ENCODE data around the gene LMO3. TPM values are rescaled to one million over a fixed set of nuclear protein-coding genes. Genes with fewer than 3 reads are reported as not detected.
A peak's percentile ranks its signal among the peaks of the same experiment; 100 is the strongest.

LMO3 gene
- total RNA-seq, 1 experiment from 2014 or later = not detected

DNA sequence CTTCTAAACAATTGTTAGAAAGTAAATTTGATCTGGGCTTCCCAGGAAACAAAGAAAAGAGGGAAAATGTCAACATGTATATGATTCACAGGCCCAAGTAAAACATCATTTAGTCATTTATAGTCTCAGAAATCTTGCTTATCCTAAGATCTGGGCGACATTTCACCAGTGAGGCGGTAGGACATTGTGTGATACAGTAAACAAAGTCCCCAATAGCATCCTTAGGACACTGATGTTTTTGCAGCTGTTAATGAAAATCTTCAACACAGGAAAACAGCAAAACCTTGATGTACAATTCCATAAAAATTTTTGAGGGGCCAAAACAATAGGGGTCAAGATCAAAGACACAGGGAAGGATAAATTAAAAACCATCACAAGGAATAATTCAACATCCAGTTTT is 20.2 kb downstream of the LMO3 start:
- no peak for DNase-seq (ENCODE audit: unreplicated experiment)
- CTCF ChIA-PET = no interaction called here
- BruUV-seq (replicated peaks) = no TSS peak
- Mint-ChIP-seq H3K9me3 (ENCODE audit: unreplicated experiment) (no peaks in the 10 kb centered on the region), H3K27me3 (ENCODE audit: insufficient read depth, unreplicated experiment) (no peaks in the 10 kb centered on the region), H3K36me3 (ENCODE audit: insufficient read depth, unreplicated experiment) (no peaks in the 10 kb centered on the region), H3K27ac (ENCODE audit: low read depth, unreplicated experiment) (no peak overlapping the region), H3K4me1 (ENCODE audit: insufficient read depth, unreplicated experiment) (peaks cover 18% of the 10 kb centered on the region), H3K4me3 (ENCODE audit: unreplicated experiment) (no peak overlapping the region)
- intact Hi-C loops (cut with micrococcal nuclease) = no loop called here
- POLR2A ChIA-PET = interaction anchor here (0.7 to 1.9 kb wide), 2 partner anchors 9 to 18 kb away, joined by 3 to 6 read pairs; no protein-coding TSS in a partner anchor
- TF ChIP-seq, protein P1, sequence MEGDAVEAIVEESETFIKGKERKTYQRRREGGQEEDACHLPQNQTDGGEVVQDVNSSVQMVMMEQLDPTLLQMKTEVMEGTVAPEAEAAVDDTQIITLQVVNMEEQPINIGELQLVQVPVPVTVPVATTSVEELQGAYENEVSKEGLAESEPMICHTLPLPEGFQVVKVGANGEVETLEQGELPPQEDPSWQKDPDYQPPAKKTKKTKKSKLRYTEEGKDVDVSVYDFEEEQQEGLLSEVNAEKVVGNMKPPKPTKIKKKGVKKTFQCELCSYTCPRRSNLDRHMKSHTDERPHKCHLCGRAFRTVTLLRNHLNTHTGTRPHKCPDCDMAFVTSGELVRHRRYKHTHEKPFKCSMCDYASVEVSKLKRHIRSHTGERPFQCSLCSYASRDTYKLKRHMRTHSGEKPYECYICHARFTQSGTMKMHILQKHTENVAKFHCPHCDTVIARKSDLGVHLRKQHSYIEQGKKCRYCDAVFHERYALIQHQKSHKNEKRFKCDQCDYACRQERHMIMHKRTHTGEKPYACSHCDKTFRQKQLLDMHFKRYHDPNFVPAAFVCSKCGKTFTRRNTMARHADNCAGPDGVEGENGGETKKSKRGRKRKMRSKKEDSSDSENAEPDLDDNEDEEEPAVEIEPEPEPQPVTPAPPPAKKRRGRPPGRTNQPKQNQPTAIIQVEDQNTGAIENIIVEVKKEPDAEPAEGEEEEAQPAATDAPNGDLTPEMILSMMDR (IDR thresholded peaks at IDR 0.05; ENCODE audit: unreplicated experiment) = no peak

DNA sequence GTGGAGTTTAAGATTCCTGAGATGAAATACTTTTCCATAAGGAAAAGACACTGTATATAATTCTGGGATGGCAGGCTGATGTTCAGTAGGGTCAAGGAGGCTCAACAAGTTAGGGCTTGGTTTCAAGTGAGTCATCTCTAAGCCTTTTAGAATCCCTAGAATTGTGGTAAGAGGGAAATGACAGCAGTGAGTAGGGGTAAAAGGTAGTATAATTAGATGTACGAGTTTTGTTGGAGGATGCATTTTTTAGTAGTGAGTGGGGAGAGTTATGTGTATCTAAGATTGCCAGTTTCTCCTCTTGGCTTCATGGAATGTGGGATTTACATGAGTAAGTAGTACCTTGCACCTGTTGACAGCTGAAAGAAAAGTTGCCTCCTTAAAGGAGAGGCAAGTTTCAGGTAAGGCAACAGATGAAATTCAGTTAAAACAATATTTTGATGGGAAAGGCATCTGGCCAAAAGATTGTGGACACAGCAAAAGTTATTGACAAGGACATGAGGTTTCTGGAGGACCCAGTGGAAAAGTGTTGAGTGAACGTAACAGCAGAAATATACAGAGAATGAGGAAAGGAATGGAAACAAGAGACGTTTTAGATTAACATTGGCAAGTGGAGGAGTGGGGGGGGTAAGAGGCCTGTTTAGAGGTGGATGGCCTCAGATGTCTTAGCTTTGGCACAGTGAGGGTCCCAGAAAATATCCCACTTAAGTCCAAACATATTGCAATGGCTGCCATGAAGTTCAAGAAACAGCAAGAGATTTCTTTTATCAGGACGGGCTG is 21.8 kb downstream of the LMO3 start:
- peak; percentile 70 for DNase-seq (ENCODE audit: unreplicated experiment)
- ChIA-PET CTCF (no interaction called here), POLR2A (interaction anchor here (1.2 to 1.9 kb wide), 2 partner anchors 19 to 29 kb away, joined by 4 to 6 read pairs; no protein-coding TSS in a partner anchor)
- TF ChIP-seq, protein P1 (IDR thresholded peaks at IDR 0.05; ENCODE audit: unreplicated experiment) = no peak
- H3K4me3 Mint-ChIP-seq (ENCODE audit: unreplicated experiment) = no peak overlapping the region
- H3K4me1 Mint-ChIP-seq (ENCODE audit: insufficient read depth, unreplicated experiment) = peaks cover 18% of the 10 kb centered on the region
- H3K9me3 Mint-ChIP-seq (ENCODE audit: unreplicated experiment) = no peaks in the 10 kb centered on the region
- H3K27me3 Mint-ChIP-seq (ENCODE audit: insufficient read depth, unreplicated experiment) = no peaks in the 10 kb centered on the region
- BruUV-seq (replicated peaks) = no TSS peak
- intact Hi-C loops (cut with micrococcal nuclease) = no loop called here
- no peaks in the 10 kb centered on the region for H3K36me3 Mint-ChIP-seq (ENCODE audit: insufficient read depth, unreplicated experiment)
- peak overlapping the region; percentile 20 for H3K27ac Mint-ChIP-seq (ENCODE audit: low read depth, unreplicated experiment)

GRCh38 chr12:16581416-16581815 is 24.5 kb downstream of the LMO3 start:
- intact Hi-C loops (cut with micrococcal nuclease) = no loop called here
- Mint-ChIP-seq H3K4me1 (ENCODE audit: insufficient read depth, unreplicated experiment) (peaks cover 18% of the 10 kb centered on the region), H3K36me3 (ENCODE audit: insufficient read depth, unreplicated experiment) (no peaks in the 10 kb centered on the region), H3K4me3 (ENCODE audit: unreplicated experiment) (no peak overlapping the region), H3K27me3 (ENCODE audit: insufficient read depth, unreplicated experiment) (no peaks in the 10 kb centered on the region), H3K9me3 (ENCODE audit: unreplicated experiment) (no peaks in the 10 kb centered on the region), H3K27ac (ENCODE audit: low read depth, unreplicated experiment) (no peak overlapping the region)
- no TSS peak for BruUV-seq (replicated peaks)
- CTCF ChIA-PET = no interaction called here
- TF ChIP-seq, protein P1 (IDR thresholded peaks at IDR 0.05; ENCODE audit: unreplicated experiment) = no peak
- POLR2A ChIA-PET = no interaction called here
- no peak for DNase-seq (ENCODE audit: unreplicated experiment)

DNA sequence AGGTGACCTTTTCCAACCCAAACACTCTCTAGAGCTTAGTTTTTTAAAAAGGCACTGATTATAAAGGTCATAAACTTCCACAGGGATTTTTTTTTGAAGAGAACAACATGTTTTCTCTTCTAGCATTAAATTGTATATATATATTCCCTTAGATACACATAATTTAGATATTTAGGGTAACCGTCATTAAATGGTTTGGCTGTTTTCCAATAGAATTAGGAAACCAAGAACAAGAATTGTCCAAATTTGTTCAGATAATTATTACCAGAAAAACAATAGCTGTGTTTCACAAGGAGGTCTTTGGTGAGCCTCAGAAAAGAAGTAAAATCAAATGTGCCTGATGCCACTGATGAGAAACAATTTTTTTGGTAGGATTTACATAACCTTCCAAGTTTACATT is 26.9 kb downstream of the LMO3 start:
- Mint-ChIP-seq H3K27me3 (ENCODE audit: insufficient read depth, unreplicated experiment) (no peaks in the 10 kb centered on the region), H3K36me3 (ENCODE audit: insufficient read depth, unreplicated experiment) (no peaks in the 10 kb centered on the region), H3K9me3 (ENCODE audit: unreplicated experiment) (no peaks in the 10 kb centered on the region), H3K4me1 (ENCODE audit: insufficient read depth, unreplicated experiment) (peaks cover 13% of the 10 kb centered on the region), H3K27ac (ENCODE audit: low read depth, unreplicated experiment) (no peak overlapping the region), H3K4me3 (ENCODE audit: unreplicated experiment) (no peak overlapping the region)
- TF ChIP-seq, protein P1 (IDR thresholded peaks at IDR 0.05; ENCODE audit: unreplicated experiment) = no peak
- BruUV-seq (replicated peaks) = no TSS peak
- POLR2A ChIA-PET = interaction anchor here (0.8 kb wide), 1 partner anchor 12 kb away, joined by 3 read pairs; no protein-coding TSS in a partner anchor
- DNase-seq (ENCODE audit: unreplicated experiment) = no peak
- intact Hi-C loops (cut with micrococcal nuclease) = no loop called here
- CTCF ChIA-PET = no interaction called here
